CD4-positive, alpha-beta T cell treated with Interleukin-17A for 4 hours (primary cell): Measurements from ENCODE around the gene ABCC8.

Experiments used
- DNase-seq: peaks from one replicate; pipeline ENCODE4 v3.0.0-alpha.2; 2020; ENCODE audit warnings: mixed read lengths

Gene ABCC8

GRCh38 chr11:17423533-17424310, 52.9 kb downstream of the ABCC8 start:
- DNase-seq: no peak

GRCh38 chr11:17421781-17422180, 54.9 kb downstream of the ABCC8 start:
- no peak for DNase-seq

GRCh38 chr11:17418444-17419081, 58.1 kb downstream of the ABCC8 start:
- DNase-seq: no peak

- no peak for DNase-seq
Observed at GRCh38 chr11:17416492-17416891, 60.2 kb downstream of the ABCC8 start.

- no peak for DNase-seq
Observed at GRCh38 chr11:17415523-17416104, 61.0 kb downstream of the ABCC8 start.

GRCh38 chr11:17414992-17415391, 61.7 kb downstream of the ABCC8 start:
- no peak for DNase-seq

GRCh38 chr11:17414317-17414737, 62.3 kb downstream of the ABCC8 start:
- no peak for DNase-seq

- DNase-seq: no peak
Observed at GRCh38 chr11:17413414-17414316, 63.0 kb downstream of the ABCC8 start.

GRCh38 chr11:17412488-17413180, 64.0 kb downstream of the ABCC8 start:
- no peak for DNase-seq

GRCh38 chr11:17411418-17411817, 65.2 kb downstream of the ABCC8 start:
- no peak for DNase-seq

- DNase-seq: no peak
Observed at GRCh38 chr11:17410606-17411379, 65.9 kb downstream of the ABCC8 start.

- no peak for DNase-seq
Observed at GRCh38 chr11:17408641-17409040, 68.0 kb downstream of the ABCC8 start.

- no peak for DNase-seq
Observed at GRCh38 chr11:17408026-17408425, 68.6 kb downstream of the ABCC8 start.

- no peak for DNase-seq
Observed at GRCh38 chr11:17407575-17407974, 69.1 kb downstream of the ABCC8 start.

- DNase-seq: no peak
Observed at GRCh38 chr11:17406818-17407149, 69.9 kb downstream of the ABCC8 start.

GRCh38 chr11:17406082-17406817, 70.4 kb downstream of the ABCC8 start:
- DNase-seq: no peak

GRCh38 chr11:17405232-17406005, 71.2 kb downstream of the ABCC8 start:
- no peak for DNase-seq

GRCh38 chr11:17403980-17404759, 72.5 kb downstream of the ABCC8 start:
- no peak for DNase-seq

GRCh38 chr11:17402486-17402885, 74.2 kb downstream of the ABCC8 start:
- no peak for DNase-seq
